ENCODE data around the gene EDEM3.

GRCh38 chr1:184665360-184665759, 89.3 kb downstream of the EDEM3 start:
- TF ChIP-seq EZH2 (IDR thresholded peaks at IDR 0.05; ENCODE audit: low read depth) (no peak), CTCF (conservative IDR thresholded peaks at IDR 0.05) (no peak)
